ENCODE results near the gene CAMK1D.
"Not testable (repeated sequence)": the region's sequence is repeated elsewhere in the genome, so short reads cannot be mapped to it uniquely, and the experiment has no call there.

The CAMK1D gene

GRCh38 chr10:12847361-12847975 lies 498.1 kb downstream of the CAMK1D start:
- peak; percentile 26 for TF ChIP-seq CTCF (IDR thresholded peaks at IDR 0.05; ENCODE audit: low read depth, low read length)
- no peak for TF ChIP-seq MAX (IDR thresholded peaks at IDR 0.05; ENCODE audit: low read depth, low read length)
- DNase-seq (ENCODE audit: low read depth): peak; percentile 35
- no peak overlapping the region for H3K4me3 ChIP-seq (ENCODE audit: low read depth, low read length)

GRCh38 chr10:12848439-12849173 lies 499.3 kb downstream of the CAMK1D start:
- no peak for DNase-seq (ENCODE audit: low read depth)
- no peak overlapping the region for H3K4me3 ChIP-seq (ENCODE audit: low read depth, low read length)
- TF ChIP-seq POLR2A (IDR thresholded peaks at IDR 0.05; ENCODE audit: extremely low read depth, insufficient read length) (no peak), MAX (IDR thresholded peaks at IDR 0.05; ENCODE audit: low read depth, low read length) (no peak)

- H3K4me3 ChIP-seq (ENCODE audit: low read depth, low read length): no peak overlapping the region
- TF ChIP-seq CTCF (IDR thresholded peaks at IDR 0.05; ENCODE audit: low read depth, low read length) (no peak), MAX (IDR thresholded peaks at IDR 0.05; ENCODE audit: low read depth, low read length) (no peak), POLR2A (IDR thresholded peaks at IDR 0.05; ENCODE audit: extremely low read depth, insufficient read length) (no peak), MYC (IDR thresholded peaks at IDR 0.05; ENCODE audit: low read depth, low read length) (no peak)
- peak; percentile 58 for DNase-seq (ENCODE audit: low read depth)
These were observed 500.2 kb downstream of the CAMK1D start for GRCh38 chr10:12849319-12850181.

GRCh38 chr10:12852687-12853086 lies 503.3 kb downstream of the CAMK1D start:
- no peak for TF ChIP-seq MYC (IDR thresholded peaks at IDR 0.05; ENCODE audit: low read depth, low read length)
- no peak for TF ChIP-seq POLR2A (IDR thresholded peaks at IDR 0.05; ENCODE audit: extremely low read depth, insufficient read length)
- TF ChIP-seq CTCF (IDR thresholded peaks at IDR 0.05; ENCODE audit: low read depth, low read length): no peak
- TF ChIP-seq MAX (IDR thresholded peaks at IDR 0.05; ENCODE audit: low read depth, low read length): no peak
- H3K4me3 ChIP-seq (ENCODE audit: low read depth, low read length): no peak overlapping the region
- no peak for DNase-seq (ENCODE audit: low read depth)

- H3K4me3 ChIP-seq (ENCODE audit: low read depth, low read length): no peak overlapping the region
- TF ChIP-seq MYC (IDR thresholded peaks at IDR 0.05; ENCODE audit: low read depth, low read length) (no peak), POLR2A (IDR thresholded peaks at IDR 0.05; ENCODE audit: extremely low read depth, insufficient read length) (no peak), MAX (IDR thresholded peaks at IDR 0.05; ENCODE audit: low read depth, low read length) (no peak), CTCF (IDR thresholded peaks at IDR 0.05; ENCODE audit: low read depth, low read length) (no peak)
- DNase-seq (ENCODE audit: low read depth): no peak
These were observed 505.6 kb downstream of the CAMK1D start for GRCh38 chr10:12854988-12855387.

- no peak for TF ChIP-seq CTCF (IDR thresholded peaks at IDR 0.05; ENCODE audit: low read depth, low read length)
- TF ChIP-seq MYC (IDR thresholded peaks at IDR 0.05; ENCODE audit: low read depth, low read length): no peak
- no peak for TF ChIP-seq POLR2A (IDR thresholded peaks at IDR 0.05; ENCODE audit: extremely low read depth, insufficient read length)
- no peak for TF ChIP-seq MAX (IDR thresholded peaks at IDR 0.05; ENCODE audit: low read depth, low read length)
- DNase-seq (ENCODE audit: low read depth): no peak
- no peak overlapping the region for H3K4me3 ChIP-seq (ENCODE audit: low read depth, low read length)
These were observed 513.1 kb downstream of the CAMK1D start for GRCh38 chr10:12862459-12862858.

GRCh38 chr10:12865515-12865914 lies 516.2 kb downstream of the CAMK1D start:
- not testable (repeated sequence) for DNase-seq (ENCODE audit: low read depth)

More at GRCh38 chr10:12865515-12865914, 516.2 kb downstream of the CAMK1D start:
- H3K4me3 ChIP-seq (ENCODE audit: low read depth, low read length): not testable (repeated sequence)

Data from NB4 (cell line).